MCF 10A (cell line): ENCODE results near the gene ITGA3. TPM values are rescaled to one million over a fixed set of nuclear protein-coding genes. Genes with fewer than 3 reads are reported as not detected.

Experiments
- BruUV-seq: library from RNA; stranded (reverse); fragments of 400-500 nt; replicated peaks from 2 replicates; lab custom pipeline; 2021; lab: Mats Ljungman, UMichigan
- CTCF ChIA-PET: fragments of 300-600 bp; sonication (Branson Sonifier 250); formaldehyde crosslinking; extraction: SDS; loops from one replicate; lab custom pipeline; 2021; ENCODE audit warnings: antibody characterized with exemption, inconsistent platforms; lab: Yijun Ruan, JAX
- POLR2A ChIA-PET: fragments of 300-600, 350-650 bp; sonication (Branson Sonifier 250); formaldehyde crosslinking; extraction: SDS; loops from one replicate; lab custom pipeline; 2020; ENCODE audit warnings: antibody characterized with exemption, inconsistent platforms; lab: Yijun Ruan, JAX
- DNase-seq: peaks from one replicate; pipeline ENCODE4 v3.0.0-alpha.2; 2018; ENCODE audit not compliant: unreplicated experiment
- H3K27ac Mint-ChIP-seq: one replicate; pipeline ENCODE4 v1.8.0; 2022; ENCODE audit warnings: mild to moderate bottlenecking, low read depth, mixed read lengths; ENCODE audit not compliant: unreplicated experiment
- H3K27me3 Mint-ChIP-seq: one replicate; pipeline ENCODE4 v1.8.0; 2022; ENCODE audit warnings: mixed read lengths; ENCODE audit not compliant: insufficient read depth, unreplicated experiment
- H3K36me3 Mint-ChIP-seq: one replicate; pipeline ENCODE4 v1.8.0; 2022; ENCODE audit warnings: mild to moderate bottlenecking, moderate library complexity, mixed read lengths; ENCODE audit not compliant: insufficient read depth, unreplicated experiment
- H3K4me1 Mint-ChIP-seq: one replicate; pipeline ENCODE4 v1.8.0; 2022; ENCODE audit warnings: mixed read lengths; ENCODE audit not compliant: insufficient read depth, unreplicated experiment
- H3K4me3 Mint-ChIP-seq: one replicate; pipeline ENCODE4 v1.8.0; 2022; ENCODE audit warnings: mild to moderate bottlenecking, moderate library complexity, mixed read lengths; ENCODE audit not compliant: unreplicated experiment
- H3K9me3 Mint-ChIP-seq: one replicate; pipeline ENCODE4 v1.8.0; 2022; ENCODE audit warnings: mixed read lengths; ENCODE audit not compliant: unreplicated experiment
- CTCF ChIP-seq: fragments of 200-600 bp; IDR thresholded peaks from one replicate; pipeline ENCODE4 v1.8.0; 2022; ENCODE audit warnings: antibody characterized with exemption, mild to moderate bottlenecking; ENCODE audit not compliant: unreplicated experiment
- intact Hi-C: fragments of 100-400 bp; cut with micrococcal nuclease; formaldehyde crosslinking; loops from 2 replicates; pipeline ENCODE4 v1.14.1; 2022
- total RNA-seq: library from RNA; stranded (reverse); gene quantifications from 2 replicates; pipeline ENCODE4 v1.2.3, GENCODE V29; 2022

Gene ITGA3
- total RNA-seq, 1 experiment from 2014 or later: 588 TPM

GRCh38 chr17:50129728-50130558, 74.0 kb downstream of the ITGA3 start, which contains the start of gene SAMD14:
Gene SAMD14, minus strand, starts transcription at chr17:50130160. Its CDS starts 5,201 bp downstream, at chr17:50124959.
- BruUV-seq: no TSS peak
- Mint-ChIP-seq H3K4me1 (peaks cover 12% of the 10 kb centered on the region), H3K36me3 (peaks cover 10% of the 10 kb centered on the region), H3K27me3 (peaks cover 14% of the 10 kb centered on the region), H3K9me3 (no peaks in the 10 kb centered on the region), H3K27ac (no peak within 1 kb of the TSS), H3K4me3 (no peak within 1 kb of the TSS)
- TF ChIP-seq CTCF: no peak
- intact Hi-C loops: no loop called here
- CTCF ChIA-PET: interaction anchor here (0.5 to 1.2 kb wide), 3 partner anchors 11 to 58 kb away, joined by 3 to 6 read pairs (median 3); no protein-coding TSS in a partner anchor
- POLR2A ChIA-PET: no interaction called here
- no peak for DNase-seq

GRCh38 chr17:50130559-50131305, 74.8 kb downstream of the ITGA3 start:
- Mint-ChIP-seq H3K4me3 (no peak overlapping the region), H3K27me3 (peaks cover 14% of the 10 kb centered on the region), H3K27ac (no peak overlapping the region), H3K4me1 (peaks cover 12% of the 10 kb centered on the region), H3K9me3 (no peaks in the 10 kb centered on the region), H3K36me3 (peaks cover 18% of the 10 kb centered on the region)
- POLR2A ChIA-PET: no interaction called here
- TF ChIP-seq CTCF: no peak
- CTCF ChIA-PET: interaction anchor here (0.7 to 1.2 kb wide), 3 partner anchors 8 to 57 kb away, joined by 3 to 6 read pairs (median 6); no protein-coding TSS in a partner anchor
- no peak for DNase-seq
- intact Hi-C loops: no loop called here
- no TSS peak for BruUV-seq

GRCh38 chr17:50132104-50132794, 76.3 kb downstream of the ITGA3 start:
- Mint-ChIP-seq H3K36me3 (peaks cover 26% of the 10 kb centered on the region), H3K4me3 (no peak overlapping the region), H3K9me3 (no peaks in the 10 kb centered on the region), H3K4me1 (peaks cover 12% of the 10 kb centered on the region), H3K27ac (no peak overlapping the region), H3K27me3 (peaks cover 14% of the 10 kb centered on the region)
- no peak for TF ChIP-seq CTCF
- BruUV-seq: no TSS peak
- intact Hi-C loops: no loop called here
- no peak for DNase-seq
- POLR2A ChIA-PET: interaction anchor here (1.2 to 1.5 kb wide), 3 partner anchors 23 to 104 kb away, joined by 3 to 4 read pairs (median 3); no protein-coding TSS in a partner anchor
- CTCF ChIA-PET: interaction anchor here (0.6 to 0.7 kb wide), 3 partner anchors 20 to 56 kb away, joined by 3 to 4 read pairs (median 3); no protein-coding TSS in a partner anchor
